HG03575 (cell line): Measurements from ENCODE around the gene EIF1AD.
A peak's percentile ranks its signal among the peaks of the same experiment; 100 is the strongest.

ENCODE experiments used
- ATAC-seq: cut with Tn5 transposase; IDR thresholded peaks from one replicate; pipeline ENCODE4 v1.9.1; 2021; ENCODE audit not compliant: unreplicated experiment, insufficient number of reproducible peaks, low FRiP score; ENCODE audit errors: extremely low read depth

EIF1AD gene, protein sequence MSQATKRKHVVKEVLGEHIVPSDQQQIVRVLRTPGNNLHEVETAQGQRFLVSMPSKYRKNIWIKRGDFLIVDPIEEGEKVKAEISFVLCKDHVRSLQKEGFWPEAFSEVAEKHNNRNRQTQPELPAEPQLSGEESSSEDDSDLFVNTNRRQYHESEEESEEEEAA

DNA sequence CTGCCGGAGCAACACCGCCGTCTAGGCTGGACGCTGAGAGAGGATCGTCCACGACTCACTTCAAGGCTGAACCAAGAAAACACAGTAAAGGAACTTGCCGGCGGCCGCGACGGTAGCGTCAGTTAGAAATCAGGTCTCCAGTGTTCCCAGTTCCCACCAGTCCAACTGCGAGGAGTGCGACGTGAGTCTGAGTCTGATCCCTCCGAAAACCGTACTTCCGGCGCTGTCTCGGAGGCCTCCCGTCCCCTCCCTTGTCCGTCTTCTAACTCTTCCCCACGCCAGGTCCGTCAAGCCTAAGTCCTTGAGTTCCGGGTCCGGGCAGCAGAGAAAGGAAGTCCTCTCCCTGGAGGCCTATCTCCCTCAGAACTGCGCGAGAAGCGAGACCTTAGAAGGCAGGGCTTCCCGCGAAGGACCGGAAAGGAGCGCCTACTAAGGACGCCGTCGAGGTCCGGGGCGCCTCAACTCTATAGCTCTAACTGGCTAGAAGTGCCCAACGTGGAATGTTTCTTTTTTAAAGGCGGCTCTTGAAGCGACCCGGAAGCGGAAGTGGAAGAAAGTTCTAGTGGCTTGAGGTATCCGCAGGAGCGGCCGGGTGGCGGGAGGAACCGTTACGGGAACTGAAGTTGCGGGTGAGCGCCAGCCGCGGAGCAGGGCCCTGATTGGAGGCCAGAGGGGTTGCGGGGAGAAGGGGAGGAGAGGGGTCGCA, at the start of gene EIF1AD, which contains the start of gene BANF1:
Gene EIF1AD, minus strand, starts transcription at position 216 of the 706 bp plus-strand sequence. CDS start 1,768 bp downstream, outside the sequence.
Gene BANF1, plus strand, starts transcription at position 562 of the 706 bp plus-strand sequence. CDS start 748 bp downstream, outside the sequence.
- peak; percentile 66 for ATAC-seq

DNA sequence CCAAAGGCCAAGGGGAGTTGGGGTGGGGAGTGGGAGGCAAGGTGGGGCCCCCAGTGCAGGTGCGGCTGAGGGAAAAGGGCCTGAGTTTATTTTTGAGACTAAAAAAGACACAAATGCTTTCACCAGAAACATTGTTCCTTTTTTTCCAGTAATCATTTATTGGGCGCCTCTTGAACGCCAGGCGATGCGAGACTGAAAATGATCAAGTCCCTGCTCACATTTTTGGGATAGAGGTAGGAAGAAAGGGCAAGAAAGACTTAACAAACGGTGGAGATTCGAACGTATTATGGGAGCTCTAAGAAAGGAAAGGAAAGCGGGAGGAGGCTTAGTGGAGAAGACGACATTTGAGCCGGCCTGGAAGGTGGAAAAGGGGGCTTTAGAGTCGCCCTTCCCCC, 49.4 kb upstream of the EIF1AD start:
- ATAC-seq: no peak

DNA sequence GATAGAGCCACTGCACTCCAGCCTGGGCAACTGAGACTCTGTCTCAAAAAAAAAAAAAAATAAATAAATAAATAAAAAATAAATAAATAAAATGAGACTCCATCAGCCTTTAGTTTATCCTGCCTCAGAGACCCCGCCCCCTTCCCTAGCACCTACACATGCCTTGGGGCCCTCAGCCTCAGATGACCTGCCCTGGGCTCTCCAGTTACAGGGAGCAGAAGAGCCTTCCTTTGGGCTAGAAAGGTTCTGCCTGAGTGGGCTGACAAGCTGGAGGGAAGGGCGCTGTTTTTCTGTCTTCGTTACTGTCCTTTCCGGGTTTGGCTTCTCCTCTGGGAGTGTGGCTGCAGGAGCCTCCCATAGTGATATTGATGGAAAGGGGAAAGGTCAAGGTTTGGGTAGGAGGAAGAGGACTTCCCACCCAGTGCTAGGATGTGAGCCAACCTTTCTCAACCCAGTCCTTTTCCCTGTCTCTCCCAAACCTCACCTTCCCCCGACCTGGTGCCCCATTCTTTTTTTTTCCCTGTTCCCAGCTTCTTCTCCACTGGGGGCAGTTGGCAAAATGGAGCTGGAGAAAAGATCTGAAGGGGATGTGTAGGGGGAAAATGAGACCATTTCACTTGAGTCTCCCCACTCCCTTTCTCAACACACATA, 48.7 kb upstream of the EIF1AD start:
- no peak for ATAC-seq

DNA sequence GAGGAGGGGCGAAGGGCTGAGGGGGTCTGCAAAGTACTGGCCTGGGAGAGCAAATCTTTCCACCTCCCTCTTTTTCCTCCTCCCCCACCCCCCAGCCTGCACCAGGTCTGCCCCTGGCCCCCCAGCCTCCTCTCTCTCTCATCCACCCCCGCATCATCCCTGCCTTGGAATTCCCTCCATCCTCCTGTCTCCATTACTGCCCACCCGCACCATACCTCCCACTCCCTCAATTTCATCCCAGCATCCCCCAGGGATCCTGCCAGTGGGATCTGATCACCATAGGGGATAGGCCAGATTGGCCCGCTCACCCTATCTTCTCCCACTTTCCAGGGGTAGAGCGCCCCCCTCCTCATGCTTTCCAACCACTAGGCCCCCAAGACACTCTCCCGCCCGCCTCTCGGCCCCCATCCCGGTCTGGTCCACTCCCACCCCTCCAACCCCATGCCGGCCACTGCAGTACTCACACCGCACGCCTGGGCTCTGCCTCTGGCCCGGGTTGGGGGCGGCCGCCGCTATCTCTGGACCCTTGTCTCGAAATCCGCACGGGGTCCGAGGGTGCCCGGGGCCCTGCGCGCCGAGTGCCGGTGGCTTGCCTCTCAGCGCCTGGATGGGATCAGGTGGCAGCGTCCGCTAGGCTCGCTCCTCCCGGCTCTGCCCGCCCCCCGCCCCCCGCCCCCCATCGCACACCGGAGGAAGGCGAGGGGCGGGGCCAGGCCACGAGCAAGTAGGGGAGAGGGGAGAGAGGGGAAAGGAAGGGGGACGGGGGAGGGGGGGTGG, 46.8 kb upstream of the EIF1AD start, which contains the start of gene GAL3ST3:
Gene GAL3ST3, minus strand, starts transcription at position 615 of the 777 bp plus-strand sequence. CDS start 3,746 bp downstream, outside the sequence.
- no peak for ATAC-seq

DNA sequence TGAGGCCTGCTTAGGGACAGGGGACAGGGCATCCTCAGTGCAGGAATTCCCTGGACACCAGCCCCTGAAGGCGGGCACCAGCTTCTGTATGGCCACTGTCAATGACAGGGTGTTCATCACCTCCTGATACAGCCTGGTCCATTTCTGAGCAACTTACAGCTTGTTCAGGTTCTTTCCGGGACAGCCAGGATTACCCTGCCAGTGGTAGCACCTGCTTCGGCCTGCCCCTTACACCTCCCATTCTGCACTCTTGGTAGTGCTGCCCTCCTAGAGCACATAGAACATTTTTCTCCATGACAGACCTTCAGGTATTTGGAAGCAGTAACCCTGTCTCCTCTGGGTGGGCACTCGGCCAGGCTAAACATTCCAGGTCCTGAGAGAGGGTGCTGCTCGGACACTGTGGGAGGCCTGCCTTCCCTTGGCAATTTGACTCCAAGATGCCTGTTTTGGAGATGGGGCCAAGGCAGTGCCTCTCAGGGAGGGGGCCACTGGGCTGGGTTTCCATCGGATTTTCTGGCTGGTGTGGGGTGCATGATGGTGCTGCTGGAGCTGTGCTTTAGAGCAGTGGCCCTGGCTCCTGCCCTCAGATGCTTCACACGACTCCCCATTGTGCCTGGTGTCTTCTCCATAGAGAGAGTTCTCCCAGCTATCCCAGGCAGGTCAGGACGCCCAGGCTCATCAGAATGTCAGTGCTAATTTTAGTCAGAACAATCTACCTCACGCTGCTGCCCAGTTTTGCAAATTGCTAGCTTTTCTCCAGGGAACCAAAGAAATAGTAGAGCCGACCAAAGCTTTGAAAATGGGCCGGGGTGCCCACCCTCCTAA, 45.8 kb upstream of the EIF1AD start:
- no peak for ATAC-seq

DNA sequence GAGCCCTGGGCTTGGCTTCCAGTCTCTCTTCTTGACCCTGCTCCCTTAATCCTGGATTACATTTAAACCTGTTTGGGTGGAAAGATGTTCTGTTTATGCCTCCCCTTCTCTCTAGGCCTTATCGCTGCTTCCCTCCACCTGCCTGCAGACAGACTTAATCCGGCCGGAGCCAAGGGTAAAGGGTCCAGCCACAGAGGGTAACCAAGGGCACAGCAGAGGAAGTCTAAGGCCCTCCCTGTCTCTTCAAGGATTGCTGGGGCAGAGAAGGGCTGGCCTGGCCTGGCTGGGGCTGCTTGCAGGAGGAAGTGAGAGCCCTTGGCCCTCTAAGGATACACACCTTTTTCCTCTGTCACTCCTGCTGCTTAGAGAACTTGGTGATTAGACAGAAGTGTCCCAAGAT, 44.9 kb upstream of the EIF1AD start:
- ATAC-seq: no peak

DNA sequence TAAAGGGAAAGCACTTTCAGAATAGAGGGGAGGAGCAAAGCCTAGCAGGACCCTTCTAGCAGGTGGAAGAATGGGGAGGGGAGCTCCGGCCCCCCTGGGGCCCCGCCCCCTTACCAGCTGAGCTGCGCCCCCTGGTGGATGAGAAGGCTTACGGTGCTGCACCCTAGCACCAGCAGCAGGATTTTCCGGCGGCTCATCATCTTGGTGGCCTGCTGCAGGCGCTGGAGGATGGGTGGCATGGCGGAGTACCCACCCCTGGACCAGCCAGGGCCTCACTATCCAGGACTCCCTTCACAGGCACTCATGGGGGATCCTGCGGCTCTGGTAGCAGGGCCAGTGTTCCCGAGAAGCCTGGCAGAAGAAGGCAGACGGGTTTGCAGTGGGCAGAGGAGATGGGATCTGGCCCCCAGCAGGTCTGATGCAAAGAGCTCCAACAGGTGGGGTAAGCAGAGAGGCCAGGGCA, 43.3 kb upstream of the EIF1AD start:
- ATAC-seq: no peak

DNA sequence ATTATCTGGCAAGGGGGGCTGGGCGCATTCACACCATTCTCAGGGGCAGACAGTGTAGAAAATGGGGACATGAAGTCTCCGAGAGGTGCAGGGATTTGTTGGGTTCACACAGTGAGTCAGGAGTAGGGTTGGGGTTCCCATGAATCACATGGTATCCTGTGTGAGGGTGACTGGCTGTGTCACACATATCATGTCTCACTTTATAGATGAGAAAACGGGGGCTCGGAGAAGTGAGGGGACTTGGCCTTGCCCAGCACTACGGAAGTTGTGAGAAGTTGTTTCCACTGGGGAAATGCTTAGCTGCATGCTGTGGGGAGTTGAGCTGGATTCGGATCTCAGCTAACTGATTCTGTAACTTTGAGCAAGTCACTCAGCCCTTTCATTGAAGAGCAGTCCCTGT, 42.8 kb upstream of the EIF1AD start:
- ATAC-seq: no peak

DNA sequence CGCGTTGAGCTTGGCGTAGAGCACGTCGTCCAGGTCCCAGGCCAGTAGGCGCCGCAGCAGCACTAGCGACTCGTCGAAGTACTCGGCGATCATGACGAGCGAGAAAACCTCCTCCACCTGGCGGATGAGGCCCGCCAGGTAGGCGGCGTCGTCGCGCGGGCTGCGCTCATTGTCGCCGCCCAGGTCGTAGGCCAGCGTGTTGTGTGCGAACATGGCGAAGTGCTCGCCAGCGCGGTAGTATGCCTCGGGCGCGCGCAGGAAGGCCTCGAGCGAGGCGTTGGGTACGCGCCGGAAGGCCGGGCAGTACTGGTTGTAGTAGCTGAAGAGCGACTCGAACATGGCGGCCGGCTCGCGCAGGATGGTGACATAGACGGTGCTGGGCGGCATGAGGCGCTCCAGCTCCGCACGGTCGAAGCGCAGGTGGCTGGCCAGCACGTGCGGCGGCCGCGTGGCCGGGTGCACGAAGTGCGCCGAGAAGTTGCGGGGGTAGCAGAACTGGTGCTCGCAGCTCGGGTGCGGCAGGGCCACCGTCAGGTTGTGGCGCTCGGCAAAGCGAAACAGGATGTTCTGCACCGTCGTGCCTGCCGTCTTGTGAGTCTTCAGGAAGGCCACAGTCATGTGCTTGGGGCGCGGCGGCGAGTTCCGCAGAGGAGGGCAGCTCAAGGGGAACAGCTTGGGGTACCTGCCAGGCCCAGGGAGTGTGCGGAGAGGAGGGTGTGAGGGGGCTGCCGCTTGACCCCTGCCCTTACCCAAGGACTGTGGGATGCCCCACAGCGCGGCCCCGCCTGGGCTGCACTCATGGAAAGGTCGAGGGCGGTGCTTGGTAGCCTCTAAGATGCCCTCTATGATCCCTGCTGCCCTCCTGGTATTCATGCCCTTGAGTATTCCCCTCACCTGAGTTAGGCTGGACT, 41.3 kb upstream of the EIF1AD start:
- no peak for ATAC-seq

DNA sequence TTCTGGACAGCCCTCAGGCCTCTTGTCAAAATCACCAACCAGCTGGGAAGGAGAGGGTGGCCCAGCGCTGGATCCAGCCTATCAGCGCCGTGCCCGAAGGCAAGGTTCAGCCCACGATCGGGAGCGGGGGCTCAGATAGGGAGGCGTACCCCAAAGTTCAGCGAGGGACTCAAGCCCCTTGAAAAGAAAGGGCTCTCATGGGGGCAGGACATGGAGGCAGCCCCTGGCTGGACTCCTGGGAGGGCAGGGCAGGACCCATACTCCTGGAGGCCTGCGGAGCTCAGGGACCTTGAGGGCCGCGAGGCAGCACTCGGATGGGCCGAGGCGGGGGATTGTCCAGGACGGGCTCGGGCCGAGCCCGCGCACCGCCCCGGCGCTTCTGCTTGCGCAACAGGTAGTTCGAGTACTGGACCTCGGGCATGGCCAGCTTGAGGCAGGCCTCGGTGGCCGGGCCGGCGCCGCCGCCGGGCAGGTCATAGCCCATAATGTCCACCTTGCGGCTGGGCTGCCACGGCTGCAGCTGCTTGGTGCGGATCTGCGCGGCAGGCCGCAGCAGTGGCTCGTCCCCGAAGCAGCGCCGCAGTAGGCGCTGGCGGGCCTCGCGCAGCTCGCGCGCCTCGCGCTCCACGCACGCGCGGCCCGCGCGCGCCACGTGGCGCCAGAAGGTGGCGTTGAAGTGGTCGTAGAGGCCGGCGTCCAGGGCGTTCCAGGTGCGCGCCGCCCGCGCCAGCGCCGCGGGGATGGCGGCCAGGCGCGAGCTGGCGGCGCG, 40.5 kb upstream of the EIF1AD start:
- ATAC-seq: no peak

DNA sequence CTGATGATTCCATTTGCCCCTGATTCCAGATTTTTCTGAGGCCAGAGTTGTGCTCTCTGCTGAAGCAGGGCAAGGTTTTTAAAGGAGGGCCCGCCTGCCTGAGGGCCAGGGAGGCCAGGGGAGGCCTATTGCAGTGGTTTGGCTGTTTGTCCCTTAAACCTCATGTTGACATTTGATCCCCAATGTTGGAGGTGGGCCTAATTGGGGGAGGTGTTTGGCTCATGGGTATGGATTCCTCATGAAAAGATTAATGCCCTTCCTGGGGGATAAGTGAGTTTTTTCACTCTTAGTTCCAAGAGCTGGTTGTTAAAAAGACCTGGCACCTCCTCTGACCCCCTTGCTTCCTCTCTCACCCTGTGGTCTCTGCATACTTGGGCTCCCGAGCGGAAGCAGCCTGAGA, 37.8 kb upstream of the EIF1AD start:
- no peak for ATAC-seq

DNA sequence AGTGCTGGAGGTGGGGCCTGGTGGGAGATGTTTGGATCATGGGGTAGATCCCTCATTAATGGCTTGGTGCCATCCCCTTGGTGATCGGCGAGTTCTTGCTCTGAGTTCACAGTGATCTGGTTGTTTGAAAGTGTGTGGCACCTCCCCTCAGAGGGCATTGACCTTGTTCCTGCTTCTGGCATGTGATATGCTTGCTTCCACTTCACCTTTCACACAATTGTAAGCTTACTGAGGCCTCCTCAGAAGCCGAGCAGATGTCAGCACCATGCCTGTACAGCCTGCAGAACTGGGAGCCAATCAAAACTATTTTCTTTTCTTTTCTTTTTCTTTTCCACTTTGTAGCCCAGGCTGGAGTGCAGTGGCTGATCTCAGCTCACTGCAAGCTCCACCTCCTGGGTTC, 35.4 kb upstream of the EIF1AD start:
- no peak for ATAC-seq

DNA sequence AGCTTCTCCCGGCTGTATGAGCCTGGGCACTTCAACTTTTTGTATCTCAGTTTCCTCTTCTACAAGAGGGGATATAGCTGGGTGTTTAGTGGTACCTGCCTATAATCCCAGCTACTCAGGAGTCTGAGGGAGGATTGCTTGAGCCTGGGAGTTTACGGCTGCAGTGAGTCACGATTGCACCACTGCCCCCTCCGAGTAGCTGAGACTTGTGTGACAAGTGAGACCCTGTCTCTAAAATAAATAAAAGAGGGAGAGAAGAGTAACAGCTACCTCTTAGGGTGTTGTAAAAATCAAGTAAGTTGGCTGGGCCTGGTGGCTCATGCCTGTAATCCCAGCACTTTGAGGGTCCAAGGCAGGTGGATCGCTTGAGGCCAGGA, 34.4 kb upstream of the EIF1AD start:
- no peak for ATAC-seq

DNA sequence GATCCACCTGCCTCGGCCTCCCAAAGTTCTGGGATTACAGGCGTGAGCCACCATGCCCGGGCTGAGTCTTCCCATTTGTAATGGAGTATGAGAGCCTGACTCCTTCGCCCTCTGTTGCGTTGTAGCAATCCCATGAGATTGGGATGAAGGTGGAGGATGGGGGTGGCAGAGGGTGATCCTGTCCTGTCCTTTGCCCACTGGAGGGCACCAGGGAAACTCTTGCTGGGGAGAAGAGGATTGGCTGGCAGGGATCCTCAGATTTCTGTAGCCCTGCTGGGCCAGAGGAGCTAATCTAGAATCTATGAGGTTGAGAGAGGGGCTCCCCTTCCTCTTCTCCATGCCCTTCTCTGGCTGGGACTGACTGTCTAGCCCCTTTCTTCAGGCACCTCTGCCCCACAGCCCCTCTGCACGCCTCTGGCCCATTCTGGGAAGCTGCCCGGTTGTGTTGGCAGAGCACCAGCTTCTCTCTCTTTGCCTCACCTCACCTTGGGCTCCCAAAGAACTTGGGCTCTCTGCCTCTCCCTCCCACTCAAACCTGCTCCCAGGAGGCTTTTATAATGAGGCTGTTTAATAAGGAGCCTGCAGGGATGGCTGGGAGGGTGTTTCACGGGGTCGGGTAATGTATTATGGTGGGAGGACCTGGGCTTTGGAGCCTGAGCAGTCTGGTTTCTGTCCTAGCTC, 33.8 kb upstream of the EIF1AD start:
- no peak for ATAC-seq

DNA sequence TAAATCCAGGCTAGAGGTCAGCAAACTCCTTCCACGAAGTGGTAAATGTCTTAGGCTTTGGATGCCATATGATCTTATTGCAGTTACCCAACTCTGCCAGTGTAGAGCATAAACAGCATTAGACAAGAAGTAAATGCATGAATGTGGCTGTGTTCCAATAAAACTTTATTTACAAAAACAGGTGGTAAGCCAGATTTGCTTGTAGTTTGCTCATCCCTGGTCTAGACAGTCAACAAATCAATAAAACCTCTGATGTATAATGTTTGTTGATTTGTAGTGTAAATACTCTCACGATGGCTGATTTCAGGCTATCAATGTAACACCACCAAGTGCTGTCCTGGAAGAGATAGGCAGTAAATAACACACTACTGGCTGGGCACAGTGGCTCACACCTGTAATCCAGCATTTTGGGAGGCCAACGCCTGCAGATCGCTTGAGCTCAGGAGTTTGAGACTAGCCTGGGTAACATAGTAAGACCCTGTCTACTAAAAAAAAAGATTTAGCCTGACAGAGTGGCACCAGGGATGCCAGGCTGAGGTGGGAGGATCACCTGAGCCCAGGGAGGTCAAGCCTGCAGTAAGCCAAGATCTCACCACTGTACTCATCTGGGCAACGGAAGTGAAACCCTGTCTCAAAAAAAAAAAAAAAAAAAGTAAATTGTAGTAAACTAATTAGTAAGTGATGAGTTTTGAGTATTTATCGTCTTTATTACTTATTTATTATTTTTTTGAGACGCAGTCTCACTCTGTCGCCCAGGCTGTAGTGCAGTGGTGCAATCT, 31.2 kb upstream of the EIF1AD start:
- no peak for ATAC-seq
